Measurements from ENCODE around the gene BCR.
"Not testable (repeated sequence)": the region's sequence is repeated elsewhere in the genome, so short reads cannot be mapped to it uniquely, and the experiment has no call there.

Gene BCR

DNA sequence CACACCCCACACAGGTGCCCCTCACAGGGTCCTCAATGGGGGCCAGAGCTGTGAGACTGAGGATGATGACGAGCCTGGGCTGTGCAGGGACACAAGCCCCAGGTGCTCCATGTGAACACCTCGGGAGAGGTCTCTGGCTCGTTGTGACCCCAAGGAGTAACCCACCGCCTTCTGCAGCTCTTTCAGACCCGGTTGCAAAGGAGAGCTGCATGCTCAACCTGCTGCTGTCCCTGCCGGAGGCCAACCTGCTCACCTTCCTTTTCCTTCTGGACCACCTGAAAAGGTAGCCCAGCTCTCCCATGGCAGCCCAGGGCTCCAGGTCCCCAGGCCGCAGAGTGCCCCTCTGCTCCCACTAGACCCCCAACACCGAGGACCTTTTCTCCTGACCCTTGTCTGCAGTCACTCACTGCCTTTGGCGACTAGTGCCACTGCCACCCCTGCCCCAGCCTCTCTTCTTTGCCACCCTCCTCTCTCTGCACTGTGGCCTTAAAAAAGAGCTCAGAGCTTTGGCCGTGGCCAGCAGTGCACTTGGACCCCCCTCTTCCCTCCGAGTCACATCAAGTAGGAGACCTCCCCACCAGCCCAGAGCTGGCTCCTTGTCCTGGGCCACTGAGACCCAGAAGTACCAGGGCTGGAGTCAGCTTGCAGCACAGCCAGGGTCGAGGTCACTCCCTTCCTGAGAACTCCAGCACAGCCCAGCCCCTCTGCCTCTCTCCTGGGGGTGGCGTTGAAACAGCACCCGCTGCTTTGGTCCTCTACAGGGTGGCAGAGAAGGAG is 133.7 kb downstream of the BCR start:
- no peaks in the 10 kb centered on the region for H3K27me3 ChIP-seq (replicated peaks; ENCODE audit: control insufficient read depth, insufficient read depth, low read length)
- TF ChIP-seq, protein P1, sequence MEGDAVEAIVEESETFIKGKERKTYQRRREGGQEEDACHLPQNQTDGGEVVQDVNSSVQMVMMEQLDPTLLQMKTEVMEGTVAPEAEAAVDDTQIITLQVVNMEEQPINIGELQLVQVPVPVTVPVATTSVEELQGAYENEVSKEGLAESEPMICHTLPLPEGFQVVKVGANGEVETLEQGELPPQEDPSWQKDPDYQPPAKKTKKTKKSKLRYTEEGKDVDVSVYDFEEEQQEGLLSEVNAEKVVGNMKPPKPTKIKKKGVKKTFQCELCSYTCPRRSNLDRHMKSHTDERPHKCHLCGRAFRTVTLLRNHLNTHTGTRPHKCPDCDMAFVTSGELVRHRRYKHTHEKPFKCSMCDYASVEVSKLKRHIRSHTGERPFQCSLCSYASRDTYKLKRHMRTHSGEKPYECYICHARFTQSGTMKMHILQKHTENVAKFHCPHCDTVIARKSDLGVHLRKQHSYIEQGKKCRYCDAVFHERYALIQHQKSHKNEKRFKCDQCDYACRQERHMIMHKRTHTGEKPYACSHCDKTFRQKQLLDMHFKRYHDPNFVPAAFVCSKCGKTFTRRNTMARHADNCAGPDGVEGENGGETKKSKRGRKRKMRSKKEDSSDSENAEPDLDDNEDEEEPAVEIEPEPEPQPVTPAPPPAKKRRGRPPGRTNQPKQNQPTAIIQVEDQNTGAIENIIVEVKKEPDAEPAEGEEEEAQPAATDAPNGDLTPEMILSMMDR (IDR thresholded peaks at IDR 0.05; ENCODE audit: insufficient read depth, low read length, poor library complexity, severe bottlenecking), result no peak
- peaks cover 2% of the 10 kb centered on the region for H3K36me3 ChIP-seq (ENCODE audit: control insufficient read depth, insufficient read depth, low read length)
- no peak overlapping the region for H3K4me3 ChIP-seq (replicated peaks; ENCODE audit: low read depth, low read length)
- no peak for DNase-seq (ENCODE audit: extremely low read depth, insufficient read length)

DNA sequence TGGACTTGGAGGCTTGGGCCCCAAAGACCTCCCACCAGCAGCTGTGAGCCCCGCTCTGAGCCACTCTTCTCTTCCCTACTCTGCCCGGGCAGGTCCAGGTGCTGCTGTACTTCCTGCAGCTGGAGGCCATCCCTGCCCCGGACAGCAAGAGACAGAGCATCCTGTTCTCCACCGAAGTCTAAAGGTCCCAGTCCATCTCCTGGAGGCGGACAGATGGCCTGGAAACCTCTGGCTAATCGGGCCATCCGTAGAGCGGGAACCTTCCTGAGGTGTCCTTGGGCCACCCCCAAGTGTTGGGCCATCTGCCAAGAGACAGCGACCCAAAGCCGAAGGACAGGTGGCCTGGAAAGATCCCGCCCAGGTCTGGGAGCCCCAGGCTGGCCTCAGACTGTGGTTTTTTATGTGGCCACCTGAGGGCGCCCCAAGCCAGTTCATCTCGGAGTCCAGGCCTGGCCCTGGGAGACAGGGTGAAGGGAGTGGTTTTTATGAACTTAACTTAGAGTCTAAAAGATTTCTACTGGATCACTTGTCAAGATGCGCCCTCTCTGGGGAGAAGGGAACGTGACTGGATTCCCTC is 135.1 kb downstream of the BCR start:
- TF ChIP-seq, protein P1 (IDR thresholded peaks at IDR 0.05; ENCODE audit: insufficient read depth, low read length, poor library complexity, severe bottlenecking), result peak; percentile 60
- no peak for DNase-seq (ENCODE audit: extremely low read depth, insufficient read length)
- Histone ChIP-seq H3K4me3 (replicated peaks; ENCODE audit: low read depth, low read length) (no peak overlapping the region), H3K36me3 (ENCODE audit: control insufficient read depth, insufficient read depth, low read length) (peaks cover 2% of the 10 kb centered on the region), H3K27me3 (replicated peaks; ENCODE audit: control insufficient read depth, insufficient read depth, low read length) (no peaks in the 10 kb centered on the region)

DNA sequence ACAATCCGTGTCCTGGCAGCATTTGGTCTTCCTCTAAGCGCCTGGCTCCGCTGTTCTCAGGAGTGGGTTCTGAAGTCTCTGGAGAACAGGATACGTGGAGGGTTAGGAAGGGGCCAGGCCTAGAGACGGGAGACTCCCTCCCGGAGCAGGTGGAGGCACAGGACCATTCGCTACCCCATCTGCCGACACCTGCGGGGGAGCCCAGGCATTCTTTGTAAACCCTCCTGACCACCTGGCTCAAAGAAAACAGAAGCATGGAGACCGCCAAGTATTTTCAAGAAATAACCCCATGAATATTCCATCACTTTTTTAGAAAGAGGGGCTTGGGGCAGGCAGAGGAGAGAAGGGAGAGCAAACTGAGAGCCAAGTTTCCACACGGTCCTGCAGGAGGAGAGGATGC is 136.3 kb downstream of the BCR start:
- not testable (repeated sequence) for H3K36me3 ChIP-seq (ENCODE audit: control insufficient read depth, insufficient read depth, low read length); DNase-seq (ENCODE audit: extremely low read depth, insufficient read length); H3K27me3 ChIP-seq (replicated peaks; ENCODE audit: control insufficient read depth, insufficient read depth, low read length); H3K4me3 ChIP-seq (replicated peaks; ENCODE audit: low read depth, low read length)

DNA sequence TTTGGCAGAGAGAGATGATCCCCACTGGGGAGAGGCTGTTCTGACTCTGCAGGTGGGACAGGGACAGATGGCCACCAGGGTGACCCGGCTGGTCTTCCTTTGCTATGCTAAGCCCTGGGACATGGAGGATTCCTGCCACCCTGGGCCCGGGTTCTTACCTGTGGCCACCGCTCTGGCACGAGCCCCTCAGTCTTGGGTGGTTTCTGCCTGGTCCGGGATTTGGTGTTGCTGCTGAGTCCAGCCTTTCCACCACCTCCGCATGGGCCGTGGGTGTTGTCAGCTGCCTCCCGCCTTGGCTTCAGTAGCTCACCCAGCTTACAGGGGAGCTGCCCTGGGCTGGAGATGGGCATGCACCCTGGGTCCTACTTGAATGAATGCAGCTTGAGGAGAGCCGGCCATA is 138.0 kb downstream of the BCR start:
- not testable (repeated sequence) for H3K27me3 ChIP-seq (replicated peaks; ENCODE audit: control insufficient read depth, insufficient read depth, low read length); DNase-seq (ENCODE audit: extremely low read depth, insufficient read length); H3K4me3 ChIP-seq (replicated peaks; ENCODE audit: low read depth, low read length); H3K36me3 ChIP-seq (ENCODE audit: control insufficient read depth, insufficient read depth, low read length)

DNA sequence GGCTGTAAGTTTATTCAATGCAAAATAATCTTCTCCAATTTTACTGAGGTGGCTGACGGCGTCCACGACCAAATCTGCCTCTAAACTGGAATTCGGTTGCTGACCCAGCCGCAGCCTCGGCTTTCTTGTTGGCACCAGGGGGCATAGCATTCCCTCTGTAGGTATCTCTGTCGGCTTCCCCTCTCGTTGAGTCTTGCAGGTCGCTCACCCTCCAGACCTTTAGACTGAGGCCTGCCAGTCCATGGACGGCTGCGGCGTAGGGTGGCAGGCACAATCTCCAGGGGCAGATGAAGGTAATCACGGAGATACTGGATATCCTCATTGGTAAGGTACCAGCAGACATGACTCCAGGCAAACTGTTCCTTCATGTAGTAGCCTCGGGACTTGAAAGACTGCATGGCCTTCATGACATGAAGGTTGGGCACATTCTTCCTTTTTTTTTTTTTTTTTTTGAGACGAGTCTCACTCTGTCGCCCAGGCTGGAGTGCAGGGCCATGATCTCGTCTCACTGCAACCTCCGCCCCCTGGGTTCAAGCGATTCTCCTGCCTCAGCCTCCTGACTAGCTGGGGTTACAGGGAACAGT is 142.3 kb downstream of the BCR start:
- not testable (repeated sequence) for DNase-seq (ENCODE audit: extremely low read depth, insufficient read length); H3K4me3 ChIP-seq (replicated peaks; ENCODE audit: low read depth, low read length); H3K27me3 ChIP-seq (replicated peaks; ENCODE audit: control insufficient read depth, insufficient read depth, low read length); H3K36me3 ChIP-seq (ENCODE audit: control insufficient read depth, insufficient read depth, low read length)

DNA sequence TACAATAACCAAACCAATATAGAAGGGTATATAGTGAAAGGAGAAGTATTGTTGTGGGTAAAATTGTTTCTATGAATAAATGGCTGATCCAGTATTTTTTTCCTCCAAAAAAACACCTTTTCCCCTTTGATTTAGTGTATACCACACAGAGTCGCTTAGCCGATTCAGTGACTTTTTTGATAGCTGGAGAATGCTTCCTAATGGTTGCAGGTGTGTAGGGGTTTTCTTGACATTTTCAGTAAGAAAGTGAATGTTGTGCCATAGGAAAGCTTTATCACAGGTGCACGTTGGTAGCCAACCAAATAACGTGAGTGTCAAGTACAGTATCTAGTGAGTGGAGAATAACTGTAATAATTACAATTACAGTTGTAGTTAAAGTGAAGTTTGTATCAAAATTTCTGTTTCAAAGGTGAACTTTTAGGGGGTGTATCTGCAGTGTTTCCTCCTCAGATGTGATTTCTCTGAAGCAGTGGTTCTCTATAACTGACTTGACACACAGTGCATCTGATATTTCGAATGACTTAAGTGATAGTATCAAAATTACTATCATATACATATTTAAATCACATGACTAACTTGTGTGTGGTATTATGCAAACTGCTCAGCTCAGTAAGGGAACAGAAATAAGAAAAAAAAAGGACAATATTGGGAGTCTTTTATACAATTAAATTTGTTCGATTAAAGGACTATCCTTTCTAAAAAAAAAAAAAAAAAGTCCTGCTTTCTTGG is 143.8 kb downstream of the BCR start:
- not testable (repeated sequence) for H3K36me3 ChIP-seq (ENCODE audit: control insufficient read depth, insufficient read depth, low read length); DNase-seq (ENCODE audit: extremely low read depth, insufficient read length); H3K27me3 ChIP-seq (replicated peaks; ENCODE audit: control insufficient read depth, insufficient read depth, low read length); H3K4me3 ChIP-seq (replicated peaks; ENCODE audit: low read depth, low read length)

DNA sequence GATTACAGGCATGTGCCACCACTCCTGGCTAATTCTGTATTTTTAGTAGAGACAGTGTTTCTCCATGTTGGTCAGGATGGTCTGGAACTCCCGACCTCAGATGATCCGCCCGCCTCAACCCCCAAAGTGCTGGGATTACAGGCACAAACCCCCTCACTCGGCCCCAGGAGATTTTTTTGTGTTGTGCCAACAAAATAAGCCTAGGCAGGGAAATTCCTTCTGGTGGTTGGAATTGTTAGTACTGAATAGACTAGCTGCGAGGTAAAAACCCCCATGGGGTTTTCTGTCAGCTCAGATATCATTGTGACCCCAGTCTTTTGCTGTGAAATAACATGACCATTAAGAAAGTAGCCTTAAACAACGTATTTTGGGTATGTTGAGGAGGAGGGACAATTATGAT is 144.9 kb downstream of the BCR start:
- TF ChIP-seq, protein P1 (IDR thresholded peaks at IDR 0.05; ENCODE audit: insufficient read depth, low read length, poor library complexity, severe bottlenecking), result no peak
- Histone ChIP-seq H3K36me3 (ENCODE audit: control insufficient read depth, insufficient read depth, low read length) (no peaks in the 10 kb centered on the region), H3K27me3 (replicated peaks; ENCODE audit: control insufficient read depth, insufficient read depth, low read length) (no peaks in the 10 kb centered on the region), H3K4me3 (replicated peaks; ENCODE audit: low read depth, low read length) (no peak overlapping the region)
- no peak for DNase-seq (ENCODE audit: extremely low read depth, insufficient read length)

DNA sequence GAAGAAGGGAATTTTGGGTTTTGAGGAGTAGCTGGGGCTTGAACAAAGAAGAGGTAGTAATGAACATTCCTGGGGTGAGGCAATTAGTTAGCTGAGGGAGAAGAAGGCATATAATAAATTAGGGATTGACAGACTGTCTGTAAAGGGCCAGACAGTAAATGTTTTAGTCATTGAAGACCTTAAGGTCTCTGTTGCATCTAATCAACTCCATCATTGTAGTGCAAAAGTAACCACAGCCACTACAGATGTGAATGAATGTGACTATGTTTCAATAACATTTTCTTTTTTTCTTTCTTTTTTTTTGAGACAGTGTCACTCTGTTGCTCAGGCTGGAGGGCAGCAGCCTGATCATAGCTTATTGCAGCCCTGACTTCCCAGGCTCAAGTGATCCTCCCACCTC is 153.5 kb downstream of the BCR start:
- not testable (repeated sequence) for H3K36me3 ChIP-seq (ENCODE audit: control insufficient read depth, insufficient read depth, low read length); H3K27me3 ChIP-seq (replicated peaks; ENCODE audit: control insufficient read depth, insufficient read depth, low read length); H3K4me3 ChIP-seq (replicated peaks; ENCODE audit: low read depth, low read length); DNase-seq (ENCODE audit: extremely low read depth, insufficient read length)

DNA sequence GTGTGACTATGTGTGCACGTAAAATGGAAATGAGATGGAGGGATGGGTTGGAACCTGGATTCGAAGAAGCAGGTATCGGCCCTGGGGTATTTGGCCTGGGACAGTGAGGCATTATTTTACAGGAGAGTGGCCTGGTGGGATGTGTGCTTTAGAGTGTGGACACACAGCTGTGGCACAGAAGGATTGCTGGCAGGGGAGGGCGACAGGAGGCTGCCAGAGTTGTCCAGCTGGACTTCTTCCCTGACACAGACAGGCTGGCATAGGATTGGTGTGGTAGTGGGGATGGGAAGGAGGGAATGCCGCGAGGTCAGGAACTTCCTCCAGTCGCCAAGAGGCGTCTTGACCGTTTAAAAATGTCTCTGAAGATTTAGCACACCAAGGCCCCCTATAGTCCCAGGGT is 157.4 kb downstream of the BCR start:
- H3K27me3 ChIP-seq (replicated peaks; ENCODE audit: control insufficient read depth, insufficient read depth, low read length); H3K36me3 ChIP-seq (ENCODE audit: control insufficient read depth, insufficient read depth, low read length); DNase-seq (ENCODE audit: extremely low read depth, insufficient read length); H3K4me3 ChIP-seq (replicated peaks; ENCODE audit: low read depth, low read length): not testable (repeated sequence)

DNA sequence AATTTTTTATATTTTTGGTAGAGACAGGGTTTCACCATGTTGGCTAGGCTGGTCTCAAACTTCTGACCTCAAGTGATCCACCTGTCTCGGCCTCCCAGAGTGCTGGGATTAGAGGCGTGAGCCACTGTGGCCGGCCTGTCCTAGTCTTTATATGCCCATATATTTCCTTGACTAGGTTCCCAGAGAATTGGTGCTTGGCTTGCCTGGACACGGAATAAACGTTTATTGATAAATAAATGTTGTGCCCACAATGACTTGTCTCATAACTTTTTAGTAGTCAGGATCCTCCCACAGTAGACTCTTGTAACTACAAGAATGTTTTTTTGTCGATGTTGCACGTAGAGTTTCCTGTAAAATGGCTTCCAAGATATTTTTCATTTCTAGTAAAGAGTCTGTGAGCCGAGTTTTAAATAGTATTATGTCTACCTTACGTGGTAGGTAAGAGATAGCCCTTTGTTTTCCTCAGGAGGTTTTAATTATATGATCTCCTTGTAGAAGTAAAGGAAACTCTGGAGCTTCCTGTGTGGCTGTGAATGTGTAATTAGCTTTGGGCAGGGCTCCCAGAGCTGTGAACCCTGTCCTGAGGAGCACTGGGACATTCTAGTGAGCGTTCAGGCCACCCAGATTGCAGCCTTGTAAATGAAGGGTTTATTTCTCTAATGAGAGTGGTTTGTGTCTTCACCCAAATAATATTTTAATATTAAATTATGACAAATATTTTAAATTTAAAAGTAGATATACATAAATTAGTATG is 161.8 kb downstream of the BCR start:
- not testable (repeated sequence) for H3K27me3 ChIP-seq (replicated peaks; ENCODE audit: control insufficient read depth, insufficient read depth, low read length); H3K4me3 ChIP-seq (replicated peaks; ENCODE audit: low read depth, low read length); DNase-seq (ENCODE audit: extremely low read depth, insufficient read length); H3K36me3 ChIP-seq (ENCODE audit: control insufficient read depth, insufficient read depth, low read length)

Data from GM06990 (cell line).